AG09319 (cell line): ENCODE data around the gene MCCC1.

Source experiments
- DNase-seq: peaks from one replicate; pipeline ENCODE4 v3.0.0-alpha.2; 2010; ENCODE audit warnings: low read depth; ENCODE audit errors: extremely low read depth
- CTCF ChIP-seq: IDR thresholded peaks from 2 replicates; pipeline ENCODE4 v1.5.1; 2011; ENCODE audit warnings: low read depth, mild to moderate bottlenecking, inconsistent platforms, low read length, moderate library complexity

Gene MCCC1

GRCh38 chr3:183100376-183100775 is 1.1 kb upstream of the MCCC1 start:
- no peak for DNase-seq
- TF ChIP-seq CTCF = no peak

GRCh38 chr3:183099838-183100204 is 525 bp upstream of the MCCC1 start:
- TF ChIP-seq CTCF = no peak

GRCh38 chr3:183098536-183099025 is 715 bp downstream of the MCCC1 start:
- TF ChIP-seq CTCF = no peak
- DNase-seq = no peak

More at GRCh38 chr3:183099838-183100204, 525 bp upstream of the MCCC1 start:
- no peak for DNase-seq

- no peak for DNase-seq
- TF ChIP-seq CTCF = no peak
Observed at GRCh38 chr3:183094711-183095110, 4.6 kb downstream of the MCCC1 start.

GRCh38 chr3:183092256-183092655 is 7.0 kb downstream of the MCCC1 start:
- no peak for DNase-seq
- no peak for TF ChIP-seq CTCF

- TF ChIP-seq CTCF = no peak
- DNase-seq = no peak
Observed at GRCh38 chr3:183087184-183087583, 12.1 kb downstream of the MCCC1 start.

- DNase-seq = no peak
- peak; percentile 19 for TF ChIP-seq CTCF
Observed at GRCh38 chr3:183085634-183086390, 13.5 kb downstream of the MCCC1 start.
